ENCODE results near the gene FRMD4A. TPM values are rescaled to one million over a fixed set of nuclear protein-coding genes. Genes with fewer than 3 reads are reported as not detected.

The FRMD4A gene
- total RNA-seq, 4 donors from 2014 or later: 4.4 to 7.1 (median 5.2) TPM

DNA sequence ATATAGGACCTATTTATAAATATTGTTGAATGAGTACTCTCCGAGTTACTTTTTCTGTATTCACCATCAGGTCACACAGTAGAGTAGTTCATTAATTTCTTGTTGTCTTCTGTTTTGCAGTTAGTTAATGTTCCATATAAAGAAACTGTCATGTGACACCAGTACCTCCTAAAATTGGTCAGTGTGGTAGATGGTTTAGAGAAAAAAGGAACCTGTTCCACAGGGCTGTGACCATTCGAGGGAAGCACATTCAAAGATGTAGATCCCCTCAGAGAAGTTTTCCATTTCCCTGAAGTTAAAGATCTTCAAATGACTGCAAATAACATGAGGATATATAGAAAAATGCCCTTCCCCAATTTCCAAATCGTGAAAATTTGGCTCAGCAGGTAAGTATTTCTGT, 698.3 kb downstream of the FRMD4A start:
- Histone ChIP-seq H3K9me3 (no peaks in the 10 kb centered on the region), H3K27ac (peak overlapping the region; percentile 68 to 82 (median 76)), H3K27me3 (no peaks in the 10 kb centered on the region), H3K4me3 (no peak overlapping the region), H3K4me1 (peaks cover 5 to 25% of the 10 kb centered on the region in 2 donors), H3K36me3 (peaks cover 0 to 13% of the 10 kb centered on the region in 2 donors)
- intact Hi-C loops (cut with DNase I; ENCODE audit: low total_unique reads): no loop called here
- DNase-seq: no peak
- no peak for ATAC-seq
- in situ Hi-C loops (cut with MboI; ENCODE audit: low sequenced_read_pairs in 4 of 4): no loop called here
- TF ChIP-seq, protein P1, sequence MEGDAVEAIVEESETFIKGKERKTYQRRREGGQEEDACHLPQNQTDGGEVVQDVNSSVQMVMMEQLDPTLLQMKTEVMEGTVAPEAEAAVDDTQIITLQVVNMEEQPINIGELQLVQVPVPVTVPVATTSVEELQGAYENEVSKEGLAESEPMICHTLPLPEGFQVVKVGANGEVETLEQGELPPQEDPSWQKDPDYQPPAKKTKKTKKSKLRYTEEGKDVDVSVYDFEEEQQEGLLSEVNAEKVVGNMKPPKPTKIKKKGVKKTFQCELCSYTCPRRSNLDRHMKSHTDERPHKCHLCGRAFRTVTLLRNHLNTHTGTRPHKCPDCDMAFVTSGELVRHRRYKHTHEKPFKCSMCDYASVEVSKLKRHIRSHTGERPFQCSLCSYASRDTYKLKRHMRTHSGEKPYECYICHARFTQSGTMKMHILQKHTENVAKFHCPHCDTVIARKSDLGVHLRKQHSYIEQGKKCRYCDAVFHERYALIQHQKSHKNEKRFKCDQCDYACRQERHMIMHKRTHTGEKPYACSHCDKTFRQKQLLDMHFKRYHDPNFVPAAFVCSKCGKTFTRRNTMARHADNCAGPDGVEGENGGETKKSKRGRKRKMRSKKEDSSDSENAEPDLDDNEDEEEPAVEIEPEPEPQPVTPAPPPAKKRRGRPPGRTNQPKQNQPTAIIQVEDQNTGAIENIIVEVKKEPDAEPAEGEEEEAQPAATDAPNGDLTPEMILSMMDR (IDR thresholded peaks at IDR 0.05 in 4 of 5, conservative IDR thresholded peaks at IDR 0.05 in 1 of 5): no peak
- TF ChIP-seq POLR2A (IDR thresholded peaks at IDR 0.05): no peak

- peak overlapping the region; percentile 63 to 82 (median 71) for H3K27ac ChIP-seq
- TF ChIP-seq, protein P1 (IDR thresholded peaks at IDR 0.05 in 4 of 5, conservative IDR thresholded peaks at IDR 0.05 in 1 of 5): no peak
- no peak for TF ChIP-seq POLR2A (IDR thresholded peaks at IDR 0.05)
- intact Hi-C loops (cut with DNase I; ENCODE audit: low total_unique reads): no loop called here
Measured at GRCh38 chr10:13631594-13631993, 699.1 kb downstream of the FRMD4A start.

GRCh38 chr10:13630231-13630630, 700.5 kb downstream of the FRMD4A start:
- Histone ChIP-seq H3K27ac (no peak overlapping the region), H3K9me3 (no peaks in the 10 kb centered on the region), H3K4me3 (no peak overlapping the region), H3K4me1 (peaks cover 5 to 25% of the 10 kb centered on the region in 2 donors), H3K27me3 (no peaks in the 10 kb centered on the region), H3K36me3 (peaks cover 0 to 10% of the 10 kb centered on the region in 2 donors)
- in situ Hi-C loops (cut with MboI; ENCODE audit: low sequenced_read_pairs in 4 of 4) (no loop called here), intact Hi-C loops (cut with DNase I; ENCODE audit: low total_unique reads) (no loop called here)
- no peak for TF ChIP-seq POLR2A (IDR thresholded peaks at IDR 0.05)
- TF ChIP-seq, protein P1 (IDR thresholded peaks at IDR 0.05 in 4 of 5, conservative IDR thresholded peaks at IDR 0.05 in 1 of 5): no peak
- DNase-seq: no peak
- no peak for ATAC-seq

More at GRCh38 chr10:13631594-13631993, 699.1 kb downstream of the FRMD4A start:
- peaks cover 0 to 10% of the 10 kb centered on the region in 2 donors for H3K36me3 ChIP-seq
- H3K4me3 ChIP-seq: no peak overlapping the region
- H3K9me3 ChIP-seq: no peaks in the 10 kb centered on the region
- ATAC-seq: no peak
- DNase-seq: no peak
- H3K27me3 ChIP-seq: no peaks in the 10 kb centered on the region
- in situ Hi-C loops (cut with MboI; ENCODE audit: low sequenced_read_pairs in 4 of 4): no loop called here
- H3K4me1 ChIP-seq: peaks cover 5 to 25% of the 10 kb centered on the region in 2 donors

- no peak overlapping the region for H3K4me3 ChIP-seq
- DNase-seq: no peak
- H3K27me3 ChIP-seq: no peaks in the 10 kb centered on the region
- in situ Hi-C loops (cut with MboI; ENCODE audit: low sequenced_read_pairs in 4 of 4) (no loop called here), intact Hi-C loops (cut with DNase I; ENCODE audit: low total_unique reads) (no loop called here)
- H3K9me3 ChIP-seq: no peaks in the 10 kb centered on the region
- peaks cover 5 to 18% of the 10 kb centered on the region in 2 donors for H3K4me1 ChIP-seq
- peaks cover 0 to 10% of the 10 kb centered on the region in 2 donors for H3K36me3 ChIP-seq
- ATAC-seq: no peak
- H3K27ac ChIP-seq: no peak overlapping the region
- TF ChIP-seq POLR2A (IDR thresholded peaks at IDR 0.05): no peak
Measured at GRCh38 chr10:13629116-13629515, 701.6 kb downstream of the FRMD4A start.

DNA sequence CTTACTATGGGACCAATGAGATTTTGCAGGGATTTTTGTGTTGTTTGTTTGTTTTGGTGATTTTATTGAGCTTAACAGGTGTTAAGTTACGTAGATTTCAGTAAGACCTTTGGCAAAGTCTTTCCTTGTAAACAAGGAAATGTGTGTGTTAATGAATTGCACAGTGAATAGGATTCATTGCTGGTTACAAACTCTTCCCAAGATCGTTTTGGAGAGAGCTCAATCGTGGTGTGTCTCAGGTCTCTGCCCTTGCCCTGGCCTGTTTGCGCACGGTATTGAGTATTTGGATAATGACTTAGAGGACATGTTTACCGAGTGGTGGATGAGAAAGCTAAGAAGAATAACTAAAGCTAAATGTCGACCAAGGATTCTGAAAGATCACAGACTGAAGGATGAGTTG, 702.1 kb downstream of the FRMD4A start:
- H3K4me3 ChIP-seq: no peak overlapping the region
- no peak for DNase-seq
- TF ChIP-seq, protein P1 (IDR thresholded peaks at IDR 0.05 in 4 of 5, conservative IDR thresholded peaks at IDR 0.05 in 1 of 5): no peak
- TF ChIP-seq POLR2A (IDR thresholded peaks at IDR 0.05): no peak
- ATAC-seq: no peak
- no peak overlapping the region for H3K27ac ChIP-seq
- H3K4me1 ChIP-seq: peaks cover 5 to 15% of the 10 kb centered on the region in 2 donors
- intact Hi-C loops (cut with DNase I; ENCODE audit: low total_unique reads) (no loop called here), in situ Hi-C loops (cut with MboI; ENCODE audit: low sequenced_read_pairs in 4 of 4) (no loop called here)
- no peaks in the 10 kb centered on the region for H3K9me3 ChIP-seq
- H3K27me3 ChIP-seq: no peaks in the 10 kb centered on the region
- H3K36me3 ChIP-seq: peaks cover 0 to 10% of the 10 kb centered on the region in 2 donors
